Tibial nerve (tissue), 4 donors: ENCODE data around the gene ROGDI. TPM values are rescaled to one million over a fixed set of nuclear protein-coding genes. Genes with fewer than 3 reads are reported as not detected.

ENCODE experiments used
- DNase-seq, 2 donors: peaks; one replicate each; pipeline ENCODE4 v3.0.0-alpha.2; 2019; ENCODE audit warnings: low spot score in 2 of 2
- H3K27ac ChIP-seq, 4 donors: fragments of 200-600 bp; sonication (generic) in 3 of 4; one replicate each; pipeline ENCODE4 v1.5.1; 2017 to 2019; ENCODE audit warnings: mild to moderate bottlenecking in 1 of 4
- H3K27me3 ChIP-seq, 2 donors: fragments of 200-600 bp; sonication (generic) in 1 of 2; one replicate each; pipeline versions ENCODE4 v1.5.1 to v1.6.0; 2017 to 2019
- H3K36me3 ChIP-seq, 3 donors: fragments of 200-600 bp; sonication (generic); one replicate each; pipeline ENCODE4 v1.5.1; 2018 to 2019
- H3K4me1 ChIP-seq, 4 donors: fragments of 200-600 bp; sonication (generic) in 3 of 4; one replicate each; pipeline ENCODE4 v1.5.1; 2017 to 2019
- H3K4me3 ChIP-seq, 4 donors: fragments of 200-600 bp; sonication (generic) in 3 of 4; one replicate each; pipeline ENCODE4 v1.5.1; 2017 to 2019; ENCODE audit warnings: mild to moderate bottlenecking in 1 of 4, moderate library complexity in 1 of 4
- H3K9me3 ChIP-seq, 4 donors: fragments of 200-600 bp; sonication (generic) in 3 of 4; one replicate each; pipeline ENCODE4 v1.5.1; 2017 to 2019
- EP300 ChIP-seq, 2 donors: sonication (generic); formaldehyde crosslinking; IDR thresholded peaks; one replicate each; pipeline ENCODE4 v1.6.1; 2017; ENCODE audit warnings: antibody characterized with exemption in 2 of 2, mild to moderate bottlenecking in 1 of 2
- POLR2A ChIP-seq, 2 donors: fragments of 450-650 bp; IDR thresholded peaks; one replicate each; pipeline ENCODE4 v1.6.1; 2017; ENCODE audit warnings: antibody characterized with exemption in 2 of 2, mild to moderate bottlenecking in 2 of 2, moderate library complexity in 2 of 2
- WGBS, 2 donors: methylation state at CpG; one replicate each; pipeline ENCODE4 v1.1.5; 2018; 5-methylcytosine and 5-hydroxymethylcytosine counted together
- total RNA-seq, 4 donors: library from RNA; depleted of rRNA; stranded (reverse); fragments of >200 nt; gene quantifications; one replicate each; pipeline ENCODE4 v1.1.0, GENCODE V29; 2016
- TF ChIP-seq, protein P1 (sequence below), 5 experiments: fragments of 200-600 bp in 3 of 5; fragments of 450-650 bp in 2 of 5; sonication (generic) in 3 of 5; IDR thresholded peaks; one replicate each; pipeline ENCODE4 v1.5.1; 2016 to 2019; ENCODE audit warnings: antibody characterized with exemption in 5 of 5, mild to moderate bottlenecking in 3 of 5, moderate library complexity in 2 of 5

The ROGDI gene
- total RNA-seq = 10 to 100 TPM; 10.5 to 28.5 (median 16.8) TPM

- peaks cover 0 to 20% (median 9%) of the 10 kb centered on the region in 4 donors for H3K4me1 ChIP-seq
- DNase-seq = peak; percentile 44 to 46
- WGBS, 2 donors = 0 to 1% methylated on average over 33 to 63 of the region's 70 CpGs
These were observed at the start of gene ROGDI for GRCh38 chr16:4801962-4802658. Gene ROGDI, minus strand, starts transcription at chr16:4802633. Its CDS starts 62 bp downstream, at chr16:4802571.

GRCh38 chr16:4850211-4850610 lies 47.8 kb upstream of the ROGDI start:
- Histone ChIP-seq H3K27me3 (no peaks in the 10 kb centered on the region), H3K4me1 (peaks cover 0 to 57% (median 37%) of the 10 kb centered on the region in 4 donors), H3K9me3 (no peaks in the 10 kb centered on the region), H3K4me3 (no peak overlapping the region), H3K27ac (peak overlapping the region in 2 of 4 donors; percentile 33 to 44), H3K36me3 (peaks cover 0 to 24% (median 8%) of the 10 kb centered on the region in 3 donors)
- WGBS, 2 donors = 69 to 75% methylated on average over 3 of the region's 3 CpGs
- TF ChIP-seq, protein P1, sequence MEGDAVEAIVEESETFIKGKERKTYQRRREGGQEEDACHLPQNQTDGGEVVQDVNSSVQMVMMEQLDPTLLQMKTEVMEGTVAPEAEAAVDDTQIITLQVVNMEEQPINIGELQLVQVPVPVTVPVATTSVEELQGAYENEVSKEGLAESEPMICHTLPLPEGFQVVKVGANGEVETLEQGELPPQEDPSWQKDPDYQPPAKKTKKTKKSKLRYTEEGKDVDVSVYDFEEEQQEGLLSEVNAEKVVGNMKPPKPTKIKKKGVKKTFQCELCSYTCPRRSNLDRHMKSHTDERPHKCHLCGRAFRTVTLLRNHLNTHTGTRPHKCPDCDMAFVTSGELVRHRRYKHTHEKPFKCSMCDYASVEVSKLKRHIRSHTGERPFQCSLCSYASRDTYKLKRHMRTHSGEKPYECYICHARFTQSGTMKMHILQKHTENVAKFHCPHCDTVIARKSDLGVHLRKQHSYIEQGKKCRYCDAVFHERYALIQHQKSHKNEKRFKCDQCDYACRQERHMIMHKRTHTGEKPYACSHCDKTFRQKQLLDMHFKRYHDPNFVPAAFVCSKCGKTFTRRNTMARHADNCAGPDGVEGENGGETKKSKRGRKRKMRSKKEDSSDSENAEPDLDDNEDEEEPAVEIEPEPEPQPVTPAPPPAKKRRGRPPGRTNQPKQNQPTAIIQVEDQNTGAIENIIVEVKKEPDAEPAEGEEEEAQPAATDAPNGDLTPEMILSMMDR (IDR thresholded peaks at IDR 0.05) = no peak
- TF ChIP-seq EP300 (IDR thresholded peaks at IDR 0.05) (no peak), POLR2A (IDR thresholded peaks at IDR 0.05) (no peak)
- DNase-seq = no peak

More at GRCh38 chr16:4801962-4802658, at the start of gene ROGDI:
- TF ChIP-seq POLR2A (IDR thresholded peaks at IDR 0.05) = peak in 1 of 2 donors; percentile 16
- TF ChIP-seq, protein P1 (IDR thresholded peaks at IDR 0.05) = no peak
- H3K36me3 ChIP-seq = peaks cover 0 to 59% (median 0%) of the 10 kb centered on the region in 3 donors
- no peaks in the 10 kb centered on the region for H3K9me3 ChIP-seq
- H3K27ac ChIP-seq = peak within 1 kb of the TSS in 3 of 4 donors; percentile 78 to 83 (median 82)
- H3K4me3 ChIP-seq = peak within 1 kb of the TSS; percentile 75 to 100 (median 82)
- no peaks in the 10 kb centered on the region for H3K27me3 ChIP-seq

DNA sequence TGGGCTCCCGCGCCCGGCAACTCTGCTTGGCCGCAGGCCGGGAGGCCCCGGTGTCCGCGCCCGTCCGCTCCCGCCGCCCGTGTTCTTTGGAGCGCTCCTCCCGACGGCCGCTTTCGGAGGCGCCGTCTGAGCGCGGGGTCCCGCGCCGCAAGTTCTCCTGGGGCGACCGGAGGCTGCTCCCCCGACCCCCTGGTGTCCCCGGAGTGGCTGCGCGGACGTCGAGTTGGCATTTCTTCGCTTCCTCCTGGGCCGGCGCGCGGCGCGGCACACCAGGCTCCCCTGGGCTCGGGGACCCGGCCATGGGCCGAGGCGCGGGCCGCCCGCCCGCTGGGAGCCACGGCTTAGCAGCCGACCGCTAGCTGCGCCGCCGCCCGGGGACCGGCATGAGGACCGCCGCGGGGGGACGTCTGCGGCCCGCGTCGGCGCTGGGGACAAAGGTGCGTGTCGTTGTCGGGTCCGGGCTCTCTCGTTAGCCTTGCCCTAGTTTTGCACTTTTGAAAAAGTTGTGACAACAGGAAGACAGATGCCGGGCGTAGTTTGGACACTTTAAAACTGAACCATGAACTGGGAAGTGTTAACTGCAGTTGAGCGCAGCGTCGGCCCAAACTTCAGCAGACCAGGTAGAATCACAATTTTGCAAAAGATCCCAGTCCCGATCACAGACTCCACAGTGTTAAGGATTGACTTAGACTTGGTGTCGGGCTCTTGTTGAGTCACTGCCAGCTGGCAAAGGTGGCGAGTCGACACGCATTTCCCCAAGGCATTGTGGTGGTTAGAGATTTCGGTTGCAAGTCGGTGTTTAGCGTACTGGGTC lies 45.5 kb upstream of the ROGDI start:
- Histone ChIP-seq H3K9me3 (no peaks in the 10 kb centered on the region), H3K36me3 (peaks cover 0 to 24% (median 5%) of the 10 kb centered on the region in 3 donors), H3K4me1 (peaks cover 0 to 63% (median 40%) of the 10 kb centered on the region in 4 donors), H3K27ac (peak overlapping the region; percentile 67 to 99 (median 94)), H3K27me3 (no peaks in the 10 kb centered on the region), H3K4me3 (peak overlapping the region; percentile 63 to 95 (median 88))
- DNase-seq = peak in 1 of 2 donors; percentile 46
- 0% methylated on average over 53 to 77 of the region's 83 CpGs for WGBS, 2 donors
- TF ChIP-seq EP300 (IDR thresholded peaks at IDR 0.05) (no peak), POLR2A (IDR thresholded peaks at IDR 0.05) (no peak)
- TF ChIP-seq, protein P1 (IDR thresholded peaks at IDR 0.05) = no peak

DNA sequence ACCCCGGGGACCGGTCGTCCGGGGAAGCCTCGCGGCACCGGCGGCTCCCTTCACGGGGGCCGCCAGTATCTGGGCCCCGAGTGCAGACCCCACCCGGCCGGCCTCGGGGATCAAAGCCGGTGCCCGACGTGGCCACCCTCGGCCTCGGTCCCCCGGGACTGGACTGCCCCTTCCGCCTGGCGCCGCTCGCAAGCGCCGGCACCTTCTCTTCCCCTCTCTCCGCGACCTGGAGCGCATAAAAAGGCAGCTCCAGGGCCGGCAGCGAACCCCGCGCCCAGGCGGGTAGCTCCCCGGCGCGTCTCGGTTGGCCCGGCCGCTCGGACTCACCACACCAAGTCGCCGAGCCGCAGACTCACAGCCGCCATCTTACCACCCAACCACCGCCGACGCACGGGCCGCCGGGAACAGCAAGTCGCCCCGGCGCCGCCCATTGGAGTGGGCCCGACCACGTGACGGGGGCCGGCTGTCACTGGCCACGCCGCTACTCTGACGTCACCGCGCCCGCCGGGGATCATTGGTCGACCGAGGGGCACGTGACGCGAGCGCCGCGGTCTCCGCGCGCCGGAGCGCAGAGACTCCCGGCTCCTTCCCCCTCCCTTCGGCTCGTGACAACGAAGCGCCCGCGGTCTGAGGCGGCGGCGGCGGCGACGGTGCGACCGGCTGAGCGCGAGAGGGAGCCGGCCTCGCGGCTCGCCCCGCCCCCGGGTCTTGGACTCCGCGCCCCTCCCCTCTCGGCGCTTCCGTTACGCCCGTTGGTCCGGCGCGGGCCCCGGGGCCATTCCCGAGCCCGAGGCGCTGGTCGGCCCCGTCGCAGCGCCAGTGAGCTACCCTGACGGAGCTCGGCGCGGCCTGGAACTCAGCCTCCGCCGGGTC lies 44.7 kb upstream of the ROGDI start, which contains the start of the genes GLYR1 and UBN1:
Gene GLYR1 (minus strand): TSS at position 388 of the 873 bp plus-strand sequence. CDS start 23 bp downstream, at position 365.
Gene UBN1 (plus strand): TSS at position 581 of the 873 bp plus-strand sequence. CDS start 5,437 bp downstream, outside the sequence.
- H3K27me3 ChIP-seq = no peaks in the 10 kb centered on the region
- peaks cover 0 to 58% (median 40%) of the 10 kb centered on the region in 4 donors for H3K4me1 ChIP-seq
- 0 to 1% methylated on average over 30 to 54 of the region's 126 CpGs for WGBS, 2 donors
- no peaks in the 10 kb centered on the region for H3K9me3 ChIP-seq
- DNase-seq = peak; percentile 99 to 100
- peak within 1 kb of the TSS; percentile 67 to 99 (median 94) for H3K27ac ChIP-seq
- H3K36me3 ChIP-seq = peaks cover 0 to 31% (median 3%) of the 10 kb centered on the region in 3 donors
- H3K4me3 ChIP-seq = peak within 1 kb of the TSS; percentile 63 to 95 (median 88)
- TF ChIP-seq EP300 (IDR thresholded peaks at IDR 0.05) (peak; percentile 54 to 92), POLR2A (IDR thresholded peaks at IDR 0.05) (peak; percentile 45 to 92)
- TF ChIP-seq, protein P1 (IDR thresholded peaks at IDR 0.05) = no peak
